H1 (cell line): ENCODE data around the gene F10. TPM values are rescaled to one million over a fixed set of nuclear protein-coding genes. Genes with fewer than 3 reads are reported as not detected.

ENCODE experiments used
- CTCF ChIA-PET: fragments of 300-600 bp; sonication (Branson Sonifier 250); formaldehyde crosslinking; loops from one replicate; lab custom pipeline; 2021; ENCODE audit not compliant: partially characterized antibody; lab: Charles Lee
- POLR2A ChIA-PET: fragments of 300-600 bp; sonication (Branson Sonifier 250); formaldehyde crosslinking; loops from one replicate; lab custom pipeline; 2021; ENCODE audit warnings: inconsistent platforms; ENCODE audit not compliant: partially characterized antibody; lab: Charles Lee
- DNase-seq, 2 experiments: peaks; one replicate each; pipeline versions ENCODE4 v3.0.0 to v3.0.0-alpha.2; 2010 to 2022; ENCODE audit warnings: low spot score in 2 of 2, low read depth in 1 of 2, mixed read lengths in 1 of 2
- FAIRE-seq: peaks from 2 replicates; lab custom pipeline; 2011; peaks lifted over from hg19 to GRCh38; lab: Jason Lieb, UNC
- H2AFZ ChIP-seq: 2 replicates; pipeline ENCODE4 v1.8.1; 2012; ENCODE audit warnings: low read length, inconsistent platforms
- H2AK5ac ChIP-seq: 2 replicates; pipeline ENCODE4 v1.6.1; 2013; ENCODE audit warnings: low read depth, low read length
- H2BK120ac ChIP-seq: replicated peaks from 2 replicates; pipeline ENCODE3; 2013; ENCODE audit warnings: low read depth, low read length, inconsistent platforms
- H2BK12ac ChIP-seq: 2 replicates; pipeline ENCODE4 v1.6.1; 2013; ENCODE audit warnings: low read depth, low read length
- H2BK15ac ChIP-seq: 2 replicates; pipeline ENCODE4 v1.6.1; 2013; ENCODE audit warnings: low read length
- H2BK20ac ChIP-seq: 2 replicates; pipeline ENCODE4 v1.6.1; 2013; ENCODE audit warnings: low read length
- H2BK5ac ChIP-seq: 2 replicates; pipeline ENCODE4 v1.6.1; 2013; ENCODE audit warnings: low read depth, low read length
- H3K14ac ChIP-seq: 2 replicates; pipeline ENCODE4 v1.6.1; 2013; ENCODE audit warnings: inconsistent platforms; ENCODE audit not compliant: insufficient read length
- H3K18ac ChIP-seq: 2 replicates; pipeline ENCODE4 v1.6.1; 2013; ENCODE audit warnings: low read length; ENCODE audit errors: extremely low read depth
- H3K23ac ChIP-seq: 2 replicates; pipeline ENCODE4 v1.6.1; 2013; ENCODE audit warnings: inconsistent platforms; ENCODE audit not compliant: insufficient read length
- H3K23me2 ChIP-seq: 2 replicates; pipeline ENCODE4 v1.6.1; 2013; ENCODE audit warnings: low read depth, low read length
- H3K27ac ChIP-seq: 2 replicates; pipeline ENCODE4 v1.6.1; 2011; ENCODE audit warnings: low read depth, low read length, inconsistent platforms
- H3K27me3 ChIP-seq, 4 experiments: replicated peaks in 1 of 4; 1 replicate in 1 of 4; 2 replicates in 3 of 4; pipeline versions ENCODE4 v1.6.1 to v1.8.1; 2011 to 2013; ENCODE audit warnings: low read length in 3 of 4, mild to moderate bottlenecking in 3 of 4, inconsistent platforms in 2 of 4, mixed read lengths in 2 of 4, moderate library complexity in 1 of 4; ENCODE audit not compliant: control insufficient read depth in 3 of 4, insufficient read depth in 3 of 4; ENCODE audit errors: extremely low read depth in 1 of 4
- H3K36me3 ChIP-seq, 4 experiments: 2 replicates each; pipeline versions ENCODE4 v1.6.1 to v1.8.1; 2011 to 2013; ENCODE audit warnings: mild to moderate bottlenecking in 4 of 4, low read length in 3 of 4, moderate library complexity in 2 of 4, control low read depth in 1 of 4, inconsistent platforms in 1 of 4; ENCODE audit not compliant: insufficient read depth in 4 of 4, control insufficient read depth in 2 of 4
- H3K4ac ChIP-seq: replicated peaks from 2 replicates; pipeline ENCODE3; 2013; ENCODE audit warnings: low read length, low read depth, mixed read lengths, inconsistent platforms; ENCODE audit not compliant: insufficient read length
- H3K4me1 ChIP-seq, 4 experiments: replicated peaks in 1 of 4; 1 replicate in 1 of 4; 2 replicates in 3 of 4; pipeline versions ENCODE4 v1.6.1 to v1.8.1; 2011 to 2013; ENCODE audit warnings: low read length in 3 of 4, inconsistent platforms in 2 of 4, mixed read lengths in 1 of 4; ENCODE audit not compliant: insufficient read depth in 4 of 4, control insufficient read depth in 3 of 4
- H3K4me2 ChIP-seq, 2 experiments: 2 replicates each; pipeline versions ENCODE4 v1.6.1 to v1.8.1; 2011 to 2013; ENCODE audit warnings: low read depth in 2 of 2, low read length in 2 of 2, control low read depth in 1 of 2, inconsistent platforms in 1 of 2, mild to moderate bottlenecking in 1 of 2; ENCODE audit not compliant: insufficient read depth in 1 of 2
- H3K4me3 ChIP-seq, 4 experiments: fragments of 200-600, 300-600 bp in 1 of 4; sonication (generic), shearing (Covaris generic), sonication (Bioruptor Twin) in 1 of 4; 2 replicates each; pipeline versions ENCODE4 v1.5.1 to v1.8.1; 2011 to 2016; ENCODE audit warnings: low read length in 4 of 4, low read depth in 3 of 4, control low read depth in 2 of 4, inconsistent platforms in 2 of 4, mild to moderate bottlenecking in 2 of 4, mixed read lengths in 1 of 4, moderate library complexity in 1 of 4; ENCODE audit not compliant: insufficient read depth in 2 of 4; ENCODE audit errors: extremely low read depth in 1 of 4
- H3K56ac ChIP-seq: replicated peaks from 2 replicates; pipeline ENCODE3; 2013; ENCODE audit warnings: low read depth, mild to moderate bottlenecking, mixed read lengths, low read length, inconsistent platforms; ENCODE audit not compliant: insufficient read length
- H3K79me1 ChIP-seq: 2 replicates; pipeline ENCODE4 v1.6.1; 2013; ENCODE audit warnings: low read depth, low read length, control low read depth
- H3K79me2 ChIP-seq, 2 experiments: 2 replicates each; pipeline versions ENCODE4 v1.6.1 to v1.8.1; 2012 to 2013; ENCODE audit warnings: low read length in 2 of 2, mild to moderate bottlenecking in 2 of 2, inconsistent platforms in 1 of 2; ENCODE audit not compliant: insufficient read depth in 2 of 2, control insufficient read depth in 1 of 2
- H3K9ac ChIP-seq, 4 experiments: replicated peaks in 1 of 4; 1 replicate in 1 of 4; 2 replicates in 3 of 4; pipeline versions ENCODE4 v1.6.1 to v1.8.1; 2011 to 2013; ENCODE audit warnings: low read depth in 3 of 4, low read length in 3 of 4, control low read depth in 2 of 4, mild to moderate bottlenecking in 2 of 4, moderate library complexity in 2 of 4, inconsistent platforms in 1 of 4; ENCODE audit errors: extremely low read depth in 1 of 4
- H3K9me3 ChIP-seq, 2 experiments: 2 replicates each; pipeline versions ENCODE4 v1.6.1 to v1.8.1; 2012 to 2013; ENCODE audit warnings: mild to moderate bottlenecking in 2 of 2, moderate library complexity in 2 of 2, control low read depth in 1 of 2, inconsistent platforms in 1 of 2, low read depth in 1 of 2, low read length in 1 of 2, mixed read lengths in 1 of 2; ENCODE audit not compliant: insufficient read depth in 2 of 2
- H4K20me1 ChIP-seq, 2 experiments: replicated peaks in 1 of 2; 2 replicates each; pipeline versions ENCODE3 to v1.8.1; 2011 to 2013; ENCODE audit warnings: inconsistent platforms in 2 of 2, low read length in 2 of 2, mild to moderate bottlenecking in 1 of 2; ENCODE audit not compliant: insufficient read depth in 2 of 2, control insufficient read depth in 1 of 2
- H4K5ac ChIP-seq: 2 replicates; pipeline ENCODE4 v1.6.1; 2013; ENCODE audit warnings: low read length, low read depth, mixed read lengths, inconsistent platforms; ENCODE audit not compliant: insufficient read length
- H4K8ac ChIP-seq: 2 replicates; pipeline ENCODE4 v1.8.0; 2013; ENCODE audit warnings: mild to moderate bottlenecking, moderate library complexity, low read length, inconsistent platforms; ENCODE audit not compliant: insufficient read depth; ENCODE audit errors: extremely low read depth
- H4K91ac ChIP-seq: replicated peaks from 2 replicates; pipeline ENCODE3; 2013; ENCODE audit warnings: low read length, mixed read lengths, inconsistent platforms; ENCODE audit not compliant: insufficient read length
- ATF2 ChIP-seq: IDR thresholded peaks from 2 replicates; pipeline ENCODE4 v1.6.1; 2012; ENCODE audit warnings: low read length, inconsistent platforms
- CBX8 ChIP-seq: fragments of 300-800, 300-1000 bp; sonication (generic); IDR thresholded peaks from 2 replicates; pipeline ENCODE4 v1.7.1; 2016; ENCODE audit warnings: low read depth, low read length, borderline replicate concordance
- EGR1 ChIP-seq: IDR thresholded peaks from 2 replicates; pipeline ENCODE4 v1.6.1; 2011; ENCODE audit warnings: low read depth, low read length, borderline replicate concordance
- EP300 ChIP-seq, 2 experiments: IDR thresholded peaks; 1 replicate in 1 of 2; 2 replicates in 1 of 2; pipeline ENCODE4 v1.6.1; 2011 to 2012; ENCODE audit warnings: low read depth in 2 of 2, low read length in 2 of 2, mild to moderate bottlenecking in 2 of 2, borderline replicate concordance in 1 of 2, inconsistent platforms in 1 of 2, moderate library complexity in 1 of 2
- KDM1A ChIP-seq: fragments of 200-600, 300-600 bp; sonication (generic); IDR thresholded peaks from 2 replicates; pipeline ENCODE4 v1.7.1; 2016; ENCODE audit warnings: mild to moderate bottlenecking, low read length, borderline replicate concordance
- KDM5A ChIP-seq: fragments of 200-600 bp; IDR thresholded peaks from 2 replicates; pipeline ENCODE4 v1.7.1; 2012; ENCODE audit warnings: mild to moderate bottlenecking, low read length, inconsistent platforms, mixed read lengths
- SIRT6 ChIP-seq: IDR thresholded peaks from one replicate; pipeline ENCODE4 v1.7.1; 2012; ENCODE audit warnings: low read length, inconsistent platforms
- SIX5 ChIP-seq: IDR thresholded peaks from 2 replicates; pipeline ENCODE4 v1.6.1; 2011; ENCODE audit warnings: mild to moderate bottlenecking, low read depth, low read length
- SP1 ChIP-seq: IDR thresholded peaks from 2 replicates; pipeline ENCODE4 v1.6.1; 2011; ENCODE audit warnings: low read depth, low read length
- TCF12 ChIP-seq: IDR thresholded peaks from 2 replicates; pipeline ENCODE4 v1.6.1; 2011; ENCODE audit warnings: low read depth, mild to moderate bottlenecking, low read length
- ZNF274 ChIP-seq: IDR thresholded peaks from 2 replicates; pipeline ENCODE4 v1.7.0; 2012; ENCODE audit warnings: low read length, borderline replicate concordance; ENCODE audit errors: extremely low read depth
- WGBS, 2 experiments: shearing (Covaris generic) in 1 of 2; methylation state at CpG; one replicate each; pipeline versions ENCODE4 v1.1.6 to v1.1.7; 2013 to 2015; ENCODE audit warnings: low lambda C conversion rate in 2 of 2, mixed read lengths in 2 of 2, inconsistent platforms in 1 of 2, low coverage in 1 of 2, missing lambda C conversion rate in 1 of 2; ENCODE audit not compliant: insufficient replicate concordance in 2 of 2, insufficient coverage in 1 of 2, insufficient read length in 1 of 2; ENCODE audit errors: extremely low coverage in 1 of 2, missing lambda C conversion rate in 1 of 2; 5-methylcytosine and 5-hydroxymethylcytosine counted together
- polyA plus RNA-seq, 7 experiments: library from polyadenylated mRNA; depleted of rRNA in 3 of 7; stranded (reverse) in 5 of 7; unstranded in 2 of 7; fragments of >200 nt in 5 of 7; fragments of 200-250 nt in 2 of 7; gene quantifications; 1 replicate in 5 of 7; 2 replicates in 1 of 7; 4 replicates in 1 of 7; pipeline versions ENCODE4 v1.2.1 to v1.2.3, GENCODE V29; 2011 to 2013; ENCODE audit warnings: missing spikeins in 2 of 7, mixed read lengths in 2 of 7
- total RNA-seq: library from RNA; stranded (reverse); fragmentation: NEBNext Ultra II Directional; extraction: Animal tissue kit (Norgen Biotek cat#: 25700); gene quantifications from 2 replicates; pipeline ENCODE4 v1.2.1, GENCODE V29; 2021

The F10 gene
- total and polyA plus RNA-seq, 2 of the 8 experiments (the other 6 are each of a cell fraction or from before 2014, with no cell fraction given), result 2.0 to 4.2 TPM

- no peak overlapping the region for H3K14ac ChIP-seq
- no peak overlapping the region for H2BK12ac ChIP-seq
- ChIA-PET CTCF (interaction anchor here (1.0 kb wide), 1 partner anchor 10 kb away, joined by 5 read pairs; no protein-coding TSS in a partner anchor), POLR2A (no interaction called here)
- no peak overlapping the region for H3K4me2 ChIP-seq
- H3K9me3 ChIP-seq, result no peaks in the 10 kb centered on the region
- H3K27ac ChIP-seq, result no peak overlapping the region
- H4K5ac ChIP-seq, result no peak overlapping the region
- no peaks in the 10 kb centered on the region for H3K79me1 ChIP-seq
- H2BK20ac ChIP-seq, result no peak overlapping the region
- H3K56ac ChIP-seq, result no peak overlapping the region
- H4K91ac ChIP-seq, result no peak overlapping the region
- H3K4me1 ChIP-seq, result no peaks in the 10 kb centered on the region
- no peak for FAIRE-seq
- no peak overlapping the region for H3K9ac ChIP-seq
- no peaks in the 10 kb centered on the region for H3K27me3 ChIP-seq
- no peak overlapping the region for H2AFZ ChIP-seq
- no peak overlapping the region for H2AK5ac ChIP-seq
- H3K4ac ChIP-seq, result no peak overlapping the region
- no peak overlapping the region; the same call in 1 of the 2 replicates for H2BK5ac ChIP-seq
- H3K79me2 ChIP-seq, result no peaks in the 10 kb centered on the region
- H2BK15ac ChIP-seq, result no peak overlapping the region
- WGBS, 2 experiments, result 86% methylated on average over 27 of the region's 27 CpGs; no CpG with 5 or more reads in 1 of the 2 experiments
- H4K8ac ChIP-seq, result no peak overlapping the region
- H3K36me3 ChIP-seq, result peaks cover 0 to 3% (median 0%) of the 10 kb centered on the region in 4 experiments; a peak in 5 of 8 replicates
- H4K20me1 ChIP-seq, result no peaks in the 10 kb centered on the region
- H2BK120ac ChIP-seq, result no peak overlapping the region
- H3K4me3 ChIP-seq, result no peak overlapping the region
- no peak overlapping the region for H3K18ac ChIP-seq
- no peak for DNase-seq
- H3K23ac ChIP-seq, result no peak overlapping the region
- no peaks in the 10 kb centered on the region for H3K23me2 ChIP-seq
- TF ChIP-seq EP300 (IDR thresholded peaks at IDR 0.05; ENCODE audit: borderline replicate concordance in 1 of 2, low read depth in 2 of 2, low read length in 2 of 2) (no peak), CBX8 (no peak), SIX5 (no peak), KDM1A (no peak), ATF2 (no peak), ZNF274 (no peak), SIRT6 (no peak), KDM5A (no peak), TCF12 (no peak), SP1 (no peak), EGR1 (no peak)
These were observed 43.5 kb upstream of the F10 start for GRCh38 chr13:113078902-113079780.
